SH-SY5Y (cell line): ENCODE results near the gene COL6A1.

Experiments
- GATA2 ChIP-seq: IDR thresholded peaks from 2 replicates; pipeline ENCODE4 v1.6.1; 2011; ENCODE audit warnings: mild to moderate bottlenecking, low read depth, low read length
- GATA3 ChIP-seq: IDR thresholded peaks from 2 replicates; pipeline ENCODE4 v1.6.1; 2011; ENCODE audit warnings: low read depth, mild to moderate bottlenecking, low read length, moderate library complexity

GRCh38 chr21:45996311-45997204 is 15.0 kb downstream of the COL6A1 start:
- TF ChIP-seq GATA2 (no peak), GATA3 (no peak)
